HL-60 (cell line): ENCODE measurements around the gene CD164L2.

Experiments
- GABPA ChIP-seq: IDR thresholded peaks from 2 replicates; pipeline ENCODE4 v1.6.1; 2012; ENCODE audit warnings: low read depth
- POLR2AphosphoS5 ChIP-seq: IDR thresholded peaks from 2 replicates; pipeline ENCODE4 v1.6.1; 2012; ENCODE audit warnings: low read depth

DNA sequence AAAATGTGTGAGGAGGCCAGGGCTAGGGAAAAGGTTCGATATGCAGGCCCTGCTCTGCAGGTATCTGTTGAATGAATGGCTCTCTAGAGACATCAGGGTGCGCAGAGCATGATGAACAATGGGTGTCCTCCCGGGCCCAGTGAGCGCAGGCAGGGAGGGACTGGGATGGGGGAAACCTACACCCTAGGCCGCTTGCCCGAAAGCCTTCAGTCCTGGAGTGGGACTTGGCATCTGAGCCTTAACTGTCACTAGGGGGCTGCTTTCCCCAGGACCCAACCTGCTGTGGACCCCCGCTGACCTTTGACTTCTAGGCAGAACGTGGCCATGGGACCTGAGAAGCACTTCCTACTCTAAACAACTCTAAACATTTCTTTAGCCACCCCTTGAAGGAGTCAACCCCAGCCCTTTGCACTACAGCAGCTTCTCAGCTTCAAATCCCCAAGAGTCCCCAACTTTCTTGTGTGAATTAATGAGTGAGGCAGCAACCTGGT is 15.9 kb downstream of the CD164L2 start:
- no peak for TF ChIP-seq POLR2AphosphoS5
- no peak for TF ChIP-seq GABPA
